HG03064 (cell line): Measurements from ENCODE around the gene VPS8.
"Not testable (repeated sequence)": the region's sequence is repeated elsewhere in the genome, so short reads cannot be mapped to it uniquely, and the experiment has no call there.

Source experiments
- ATAC-seq: cut with Tn5 transposase; IDR thresholded peaks from one replicate; pipeline ENCODE4 v1.9.1; 2021; ENCODE audit warnings: low read depth; ENCODE audit not compliant: unreplicated experiment

VPS8 gene

DNA sequence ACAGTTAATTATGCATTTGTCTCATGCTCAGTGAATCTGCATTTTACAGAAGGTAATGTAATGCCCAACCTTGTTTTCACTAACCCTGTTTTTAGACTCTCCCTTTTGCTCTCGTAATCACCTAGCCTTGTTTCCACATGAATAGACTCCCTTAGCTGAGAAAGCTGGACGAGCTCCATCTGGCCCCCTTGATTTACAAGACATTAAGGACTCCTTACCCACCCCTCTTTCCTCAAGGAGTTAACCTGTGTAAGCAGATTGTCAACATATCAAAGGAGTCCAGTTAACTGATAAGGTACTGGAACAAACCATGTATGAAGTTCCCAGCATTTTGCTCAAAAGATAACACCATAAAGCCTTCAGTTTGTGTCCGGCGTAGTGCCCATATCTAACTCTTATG lies 99.6 kb downstream of the VPS8 start:
- no peak for ATAC-seq

DNA sequence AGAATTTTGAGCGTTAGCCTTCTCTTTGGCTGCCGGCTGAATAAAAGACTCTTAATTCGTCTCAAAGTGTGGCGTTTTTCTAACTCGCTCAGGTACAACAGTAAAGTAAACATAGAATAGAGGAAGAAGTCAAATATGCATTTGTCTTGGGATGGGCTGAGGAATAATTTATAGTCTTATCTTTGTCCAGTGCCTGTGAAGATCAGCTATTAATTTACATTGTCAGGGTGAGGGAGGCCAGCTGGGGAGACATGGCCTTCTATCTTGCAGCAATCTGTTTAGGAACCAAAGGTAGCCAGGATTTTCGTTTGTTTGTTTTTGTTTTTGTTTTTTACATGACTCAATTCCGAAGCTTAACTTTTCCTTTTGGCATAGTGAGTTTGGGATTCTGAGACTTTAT lies 100.2 kb downstream of the VPS8 start:
- ATAC-seq = no peak

GRCh38 chr3:184914628-184915027 lies 102.7 kb downstream of the VPS8 start:
- no peak for ATAC-seq

- ATAC-seq = no peak
Measured at GRCh38 chr3:184918750-184919149, 106.8 kb downstream of the VPS8 start.

GRCh38 chr3:184919651-184920050 lies 107.7 kb downstream of the VPS8 start:
- ATAC-seq = no peak

DNA sequence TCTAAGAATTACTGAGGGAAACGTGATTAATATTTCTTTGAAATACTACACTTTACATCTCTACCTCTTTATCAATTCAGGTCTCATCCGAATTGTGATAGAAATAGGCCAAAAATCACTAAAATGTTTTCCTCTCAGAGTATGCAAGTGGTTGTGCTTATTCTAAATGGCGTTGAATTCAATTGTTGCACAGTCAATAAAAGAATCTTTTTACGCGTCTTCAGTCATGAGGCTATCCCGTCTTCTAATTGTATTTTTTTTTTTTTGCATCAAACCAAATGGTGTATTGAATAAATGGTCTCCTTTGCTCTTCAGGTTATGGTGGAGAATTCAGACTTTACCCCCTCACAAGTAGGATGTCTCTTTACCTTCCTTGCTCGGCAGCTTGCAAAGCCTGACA lies 112.6 kb downstream of the VPS8 start:
- no peak for ATAC-seq

GRCh38 chr3:184927796-184928315 lies 115.9 kb downstream of the VPS8 start:
- ATAC-seq = no peak

DNA sequence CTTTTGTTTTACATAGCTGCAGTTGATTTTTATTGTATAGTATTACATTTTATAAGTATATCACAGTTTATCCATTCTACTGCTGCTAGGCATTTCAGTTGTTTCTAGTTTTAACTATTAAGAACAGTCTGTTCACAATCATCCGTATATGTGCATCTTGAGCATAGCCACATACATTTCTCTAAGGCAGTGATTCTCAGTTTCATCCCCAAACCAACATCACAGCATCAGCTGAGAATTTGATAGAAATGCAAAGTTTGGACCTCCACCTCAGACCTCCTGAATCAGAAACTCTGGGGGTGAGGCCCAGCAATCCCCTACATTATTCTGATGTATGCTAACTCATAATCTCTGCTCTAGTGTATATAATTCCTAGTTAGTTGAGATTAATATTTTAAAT lies 120.8 kb downstream of the VPS8 start:
- no peak for ATAC-seq

DNA sequence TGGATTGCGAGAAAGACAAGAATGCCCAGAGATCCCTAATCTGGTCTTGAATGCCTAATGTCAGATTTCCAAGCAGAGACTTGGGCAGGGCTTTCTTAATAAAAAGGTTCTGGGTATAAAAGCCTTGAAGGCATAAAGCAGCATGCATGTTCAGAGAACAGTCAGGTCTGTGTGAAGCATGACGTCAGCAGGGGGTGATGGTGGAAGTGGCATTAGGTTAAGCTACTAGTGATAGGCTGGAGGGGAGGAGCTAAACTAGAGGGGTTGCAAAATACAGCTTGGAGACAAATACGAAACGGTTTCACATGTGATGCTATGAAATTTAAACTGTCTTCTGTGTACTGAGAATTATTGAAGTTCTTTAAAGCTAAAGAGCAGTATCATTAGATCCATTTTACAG lies 125.6 kb downstream of the VPS8 start:
- no peak for ATAC-seq

- ATAC-seq = no peak
Measured at GRCh38 chr3:184941408-184941807, 129.4 kb downstream of the VPS8 start.

- no peak for ATAC-seq
Measured at GRCh38 chr3:184942735-184943134, 130.8 kb downstream of the VPS8 start.

DNA sequence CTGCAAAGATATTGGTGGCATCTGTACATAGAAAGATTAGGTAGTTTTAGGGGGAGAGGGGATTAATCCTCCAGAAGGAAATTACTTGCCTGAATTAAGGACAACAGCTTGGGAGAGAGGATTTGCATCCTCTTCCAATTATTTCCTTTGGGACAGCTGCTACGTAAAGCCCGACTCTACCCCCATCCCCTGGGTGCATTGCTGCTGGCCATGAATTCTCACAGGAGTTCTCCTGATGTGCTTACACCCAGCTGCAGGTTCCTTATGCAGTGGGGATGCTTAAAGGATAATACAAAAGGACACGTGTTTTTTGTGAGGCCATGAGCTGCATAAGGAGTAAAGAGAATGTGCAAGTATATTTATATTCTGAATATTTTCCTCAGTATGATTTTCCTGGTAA lies 132.3 kb downstream of the VPS8 start:
- no peak for ATAC-seq

DNA sequence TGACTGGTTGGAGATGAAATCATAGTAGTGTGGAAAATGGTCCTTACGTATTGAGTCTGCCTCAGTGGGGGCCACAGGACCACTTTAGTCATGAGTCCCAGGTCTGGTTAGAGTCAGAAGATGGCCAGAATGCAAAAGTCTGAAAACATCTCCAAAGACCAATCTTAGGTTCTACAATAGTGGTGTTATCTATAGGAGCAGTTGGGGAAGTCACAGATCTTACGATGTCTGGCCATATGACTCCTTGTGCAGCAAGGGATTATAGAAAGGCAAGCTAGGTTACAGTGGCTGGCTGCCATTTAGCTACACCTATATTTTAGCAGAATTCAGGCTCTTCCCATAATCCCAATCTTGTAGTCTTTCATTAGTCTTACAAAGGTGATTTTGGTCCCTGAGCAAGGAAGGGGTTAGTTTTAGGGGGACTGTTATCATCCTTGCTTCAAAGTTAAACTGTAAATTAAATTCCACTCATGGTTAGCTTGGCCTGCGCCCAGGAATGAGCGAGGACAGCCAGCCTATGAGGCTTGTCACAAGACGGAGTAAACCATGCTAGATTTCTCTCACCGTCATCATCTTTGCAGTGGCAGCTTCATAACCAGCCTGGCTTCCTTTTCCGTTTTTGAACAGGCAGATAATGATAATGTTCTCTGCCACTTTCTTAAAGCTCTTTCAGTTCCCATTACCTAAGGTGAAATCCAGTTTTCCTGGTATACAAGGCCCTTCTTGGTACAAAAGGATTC lies 134.1 kb downstream of the VPS8 start:
- no peak for ATAC-seq

GRCh38 chr3:184946917-184947316 lies 135.0 kb downstream of the VPS8 start:
- ATAC-seq = no peak

GRCh38 chr3:184949251-184949965 lies 137.4 kb downstream of the VPS8 start:
- ATAC-seq = no peak

DNA sequence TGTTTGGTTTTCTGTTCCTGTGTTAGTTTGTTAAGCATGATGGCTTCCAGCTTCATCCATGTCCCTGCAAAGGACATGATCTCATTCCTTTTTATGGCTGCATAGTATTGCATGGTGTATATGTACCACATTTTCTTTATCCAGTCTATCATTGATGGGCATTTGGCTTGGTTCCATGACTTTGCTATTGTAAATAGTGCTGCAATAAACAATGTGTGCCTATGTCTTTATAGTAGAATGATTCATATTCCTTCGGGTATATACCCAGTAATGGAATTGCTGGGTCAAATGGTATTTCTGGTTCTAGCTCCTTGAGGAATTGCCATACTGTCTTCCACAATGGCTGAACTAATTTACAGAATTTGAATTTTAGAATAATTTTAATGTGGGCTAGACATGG lies 138.8 kb downstream of the VPS8 start:
- not testable (repeated sequence) for ATAC-seq

DNA sequence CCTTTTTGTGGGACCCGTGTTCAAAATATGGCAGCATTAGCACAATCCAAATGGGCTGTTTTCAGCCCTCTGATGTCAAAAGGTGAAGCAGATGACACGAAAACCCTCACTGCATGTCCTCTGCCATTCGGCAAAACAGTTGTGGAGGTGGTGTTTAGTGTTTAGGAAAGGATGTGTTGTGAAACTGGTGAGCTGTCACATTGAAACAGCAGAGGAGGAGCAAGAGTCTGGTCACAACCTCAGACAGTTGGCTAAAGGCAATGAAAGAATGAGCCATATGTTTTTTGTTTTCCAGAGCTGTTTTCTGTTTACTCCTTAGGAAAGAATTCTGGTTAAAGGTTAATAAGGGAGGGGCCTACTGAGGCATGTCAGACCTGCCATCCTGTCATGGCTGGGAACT lies 140.7 kb downstream of the VPS8 start:
- ATAC-seq = no peak

DNA sequence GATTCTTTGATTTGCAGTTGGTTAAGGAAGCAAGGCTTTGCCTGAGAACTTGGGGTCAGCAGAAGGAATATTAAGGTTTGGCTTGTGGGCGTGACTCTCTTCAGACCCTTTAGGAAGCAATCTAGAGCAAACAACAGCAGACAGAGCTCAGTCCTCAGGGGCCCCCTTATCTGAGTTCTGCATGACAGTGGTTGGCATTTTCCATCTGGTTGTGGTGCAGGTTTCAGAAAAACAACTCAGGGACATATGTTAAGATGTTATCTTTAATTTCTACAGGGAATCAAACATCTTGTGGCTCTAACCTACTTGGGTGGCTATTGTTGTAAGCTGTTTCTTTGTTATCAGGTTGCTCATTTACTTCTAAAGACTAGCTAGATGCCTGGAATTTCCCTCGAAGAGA lies 141.4 kb downstream of the VPS8 start:
- ATAC-seq = no peak

GRCh38 chr3:184954251-184954650 lies 142.3 kb downstream of the VPS8 start:
- no peak for ATAC-seq

DNA sequence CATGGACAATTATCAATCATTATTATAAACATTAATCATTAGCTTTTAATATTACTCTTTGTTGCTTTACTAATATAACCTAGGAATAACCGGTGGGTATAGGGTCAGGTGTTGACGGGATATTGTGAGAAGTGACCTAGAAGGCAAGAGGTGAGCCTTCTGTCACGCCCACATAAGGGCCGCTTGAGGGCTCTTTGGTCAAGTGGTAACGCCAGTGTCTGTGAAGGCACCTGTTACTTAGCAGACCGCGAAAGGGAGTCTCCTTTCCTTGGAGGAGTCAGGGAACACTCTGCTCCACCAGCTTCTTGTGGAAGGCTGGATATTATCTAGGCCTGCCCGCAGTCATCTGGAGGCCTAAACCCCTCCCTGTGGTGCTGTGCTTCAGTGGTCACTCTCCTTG lies 142.9 kb downstream of the VPS8 start:
- ATAC-seq = not testable (repeated sequence)

GRCh38 chr3:184965639-184966430 lies 153.9 kb downstream of the VPS8 start:
- ATAC-seq = no peak
